Measurements from ENCODE around the gene VEPH1. TPM values are rescaled to one million over a fixed set of nuclear protein-coding genes. Genes with fewer than 3 reads are reported as not detected.

The VEPH1 gene
- total RNA-seq, 1 donor, result 152 TPM

GRCh38 chr3:157526036-157526435 lies 22.8 kb upstream of the VEPH1 start:
- TF ChIP-seq, protein P1, sequence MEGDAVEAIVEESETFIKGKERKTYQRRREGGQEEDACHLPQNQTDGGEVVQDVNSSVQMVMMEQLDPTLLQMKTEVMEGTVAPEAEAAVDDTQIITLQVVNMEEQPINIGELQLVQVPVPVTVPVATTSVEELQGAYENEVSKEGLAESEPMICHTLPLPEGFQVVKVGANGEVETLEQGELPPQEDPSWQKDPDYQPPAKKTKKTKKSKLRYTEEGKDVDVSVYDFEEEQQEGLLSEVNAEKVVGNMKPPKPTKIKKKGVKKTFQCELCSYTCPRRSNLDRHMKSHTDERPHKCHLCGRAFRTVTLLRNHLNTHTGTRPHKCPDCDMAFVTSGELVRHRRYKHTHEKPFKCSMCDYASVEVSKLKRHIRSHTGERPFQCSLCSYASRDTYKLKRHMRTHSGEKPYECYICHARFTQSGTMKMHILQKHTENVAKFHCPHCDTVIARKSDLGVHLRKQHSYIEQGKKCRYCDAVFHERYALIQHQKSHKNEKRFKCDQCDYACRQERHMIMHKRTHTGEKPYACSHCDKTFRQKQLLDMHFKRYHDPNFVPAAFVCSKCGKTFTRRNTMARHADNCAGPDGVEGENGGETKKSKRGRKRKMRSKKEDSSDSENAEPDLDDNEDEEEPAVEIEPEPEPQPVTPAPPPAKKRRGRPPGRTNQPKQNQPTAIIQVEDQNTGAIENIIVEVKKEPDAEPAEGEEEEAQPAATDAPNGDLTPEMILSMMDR (IDR thresholded peaks at IDR 0.05; ENCODE audit: insufficient read depth, low read length), result no peak
- H3K4me3 ChIP-seq (ENCODE audit: low read depth, low read length), result no peak overlapping the region
- DNase-seq (ENCODE audit: low read depth), result no peak

- TF ChIP-seq, protein P1 (IDR thresholded peaks at IDR 0.05; ENCODE audit: insufficient read depth, low read length), result no peak
- H3K4me3 ChIP-seq (ENCODE audit: low read depth, low read length), result no peak overlapping the region
- no peak for DNase-seq (ENCODE audit: low read depth)
These were observed 20.6 kb upstream of the VEPH1 start for GRCh38 chr3:157523814-157524213.

DNA sequence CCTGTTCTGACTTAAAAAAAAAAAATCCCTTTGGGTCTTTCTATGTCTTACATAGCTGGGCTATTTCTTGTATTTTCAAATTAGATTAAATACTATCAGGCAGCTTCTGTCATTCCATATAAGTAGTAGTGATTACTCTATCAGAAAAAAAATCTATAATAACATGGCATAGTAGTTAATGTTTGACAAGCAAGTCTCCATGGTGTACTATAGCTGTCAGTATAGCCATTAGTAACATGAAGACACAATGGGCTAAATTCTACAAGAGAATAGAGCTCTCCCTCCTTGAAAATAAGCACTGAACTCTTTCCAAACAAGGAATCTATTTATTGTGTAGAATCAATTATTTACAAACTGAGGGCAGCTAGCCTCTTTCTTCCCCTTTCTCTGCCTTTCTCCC lies 19.4 kb upstream of the VEPH1 start:
- TF ChIP-seq, protein P1 (IDR thresholded peaks at IDR 0.05; ENCODE audit: insufficient read depth, low read length), result no peak

DNA sequence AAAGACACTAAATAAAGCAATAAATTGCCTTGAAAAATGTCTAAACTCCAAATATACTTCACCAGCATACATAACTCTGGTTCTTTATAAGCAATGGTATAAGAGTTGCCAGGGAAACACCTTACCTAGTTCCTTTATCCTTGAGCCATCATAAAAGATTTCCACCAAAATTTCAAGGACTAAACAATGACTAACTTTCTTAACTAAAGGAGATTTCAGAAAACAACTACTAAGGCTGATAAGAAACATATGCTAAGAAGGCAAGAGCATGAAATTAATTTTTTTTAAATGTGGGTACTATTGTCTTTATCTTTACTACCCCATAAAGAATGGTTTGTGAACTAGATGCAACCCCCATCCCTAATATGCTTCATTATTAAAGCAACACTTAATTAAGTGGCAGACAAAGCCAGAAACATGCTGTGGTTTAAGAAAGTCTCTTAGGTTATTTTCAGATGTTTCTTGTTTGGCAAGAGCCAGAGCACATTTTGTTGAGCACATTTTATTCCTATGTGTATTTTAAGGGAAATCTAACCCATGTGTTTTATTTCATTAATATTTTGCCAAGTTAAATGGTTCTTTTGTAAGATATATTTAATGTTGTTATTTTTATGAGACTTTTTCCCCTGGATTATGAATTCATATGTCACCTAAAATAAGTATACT lies 17.4 kb upstream of the VEPH1 start:
- H3K4me3 ChIP-seq (ENCODE audit: low read depth, low read length), result no peak overlapping the region
- peak; percentile 74 for DNase-seq (ENCODE audit: low read depth)
- TF ChIP-seq, protein P1 (IDR thresholded peaks at IDR 0.05; ENCODE audit: insufficient read depth, low read length), result no peak

More for the DNA sequence above, 19.4 kb upstream of the VEPH1 start:
- no peak for DNase-seq (ENCODE audit: low read depth)
- H3K4me3 ChIP-seq (ENCODE audit: low read depth, low read length), result no peak overlapping the region

- no peak for DNase-seq (ENCODE audit: low read depth)
- no peak overlapping the region for H3K4me3 ChIP-seq (ENCODE audit: low read depth, low read length)
- TF ChIP-seq, protein P1 (IDR thresholded peaks at IDR 0.05; ENCODE audit: insufficient read depth, low read length), result no peak
These were observed 15.7 kb upstream of the VEPH1 start for GRCh38 chr3:157518881-157519280.

- TF ChIP-seq, protein P1 (IDR thresholded peaks at IDR 0.05; ENCODE audit: insufficient read depth, low read length), result no peak
- no peak overlapping the region for H3K4me3 ChIP-seq (ENCODE audit: low read depth, low read length)
- no peak for DNase-seq (ENCODE audit: low read depth)
These were observed 13.7 kb upstream of the VEPH1 start for GRCh38 chr3:157516928-157517327.

DNA sequence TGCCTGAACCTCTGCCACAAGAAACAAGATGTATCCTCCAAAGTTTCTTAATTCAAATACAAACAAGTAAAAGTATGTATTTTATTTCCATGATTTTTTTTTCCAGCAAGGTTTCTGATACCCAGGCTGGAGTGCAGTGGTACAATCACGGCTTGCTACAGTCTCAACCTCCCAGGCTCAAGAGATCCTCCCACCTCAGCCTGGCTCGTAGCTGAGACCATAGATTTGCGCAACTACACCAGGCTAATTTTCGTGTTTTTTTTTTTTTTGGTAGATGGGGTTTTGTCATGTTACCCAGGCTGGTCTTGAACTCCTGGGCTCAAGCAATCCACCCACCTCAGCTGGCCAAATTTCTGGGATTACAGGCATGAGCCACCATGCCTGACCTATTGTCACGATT lies 12.2 kb upstream of the VEPH1 start:
- no peak for DNase-seq (ENCODE audit: low read depth)
- TF ChIP-seq, protein P1 (IDR thresholded peaks at IDR 0.05; ENCODE audit: insufficient read depth, low read length), result no peak
- no peak overlapping the region for H3K4me3 ChIP-seq (ENCODE audit: low read depth, low read length)
